GM12891 (cell line): Measurements from ENCODE around the gene ASPG.

Experiments used
- DNase-seq: peaks from one replicate; pipeline ENCODE4 v3.0.0; 2011; ENCODE audit warnings: low spot score; ENCODE audit not compliant: insufficient read length
- FAIRE-seq: peaks from 2 replicates; lab custom pipeline; 2011; peaks lifted over from hg19 to GRCh38; lab: Jason Lieb, UNC
- PAX5 ChIP-seq: IDR thresholded peaks from 2 replicates; pipeline ENCODE4 v1.6.1; 2011; ENCODE audit warnings: low read length, moderate library complexity, mild to moderate bottlenecking; ENCODE audit not compliant: insufficient read depth, severe bottlenecking
- POLR2A ChIP-seq: IDR thresholded peaks from 2 replicates; pipeline ENCODE4 v1.6.1; 2011; ENCODE audit warnings: low read depth, low read length, control low read depth
- POLR2AphosphoS5 ChIP-seq: IDR thresholded peaks from 2 replicates; pipeline ENCODE4 v1.6.1; 2011; ENCODE audit warnings: low read depth, low read length, control low read depth
- POU2F2 ChIP-seq: IDR thresholded peaks from 2 replicates; pipeline ENCODE4 v1.6.1; 2011; ENCODE audit warnings: low read depth, mild to moderate bottlenecking, control low read depth, low read length, moderate library complexity
- SPI1 ChIP-seq: IDR thresholded peaks from 2 replicates; pipeline ENCODE4 v1.6.1; 2011; ENCODE audit warnings: low read depth, low read length, control low read depth
- TAF1 ChIP-seq: IDR thresholded peaks from 2 replicates; pipeline ENCODE4 v1.6.1; 2011; ENCODE audit warnings: low read depth, low read length, control low read depth

ASPG gene

GRCh38 chr14:104141621-104142091 lies 56.2 kb downstream of the ASPG start:
- TF ChIP-seq POLR2A (no peak), POU2F2 (no peak), POLR2AphosphoS5 (no peak)
- FAIRE-seq = no peak
- DNase-seq = no peak

GRCh38 chr14:104142136-104142945 lies 56.8 kb downstream of the ASPG start:
- FAIRE-seq = no peak
- no peak for TF ChIP-seq SPI1
- no peak for TF ChIP-seq PAX5
- TF ChIP-seq POU2F2 = no peak
- TF ChIP-seq POLR2AphosphoS5 = no peak
- TF ChIP-seq TAF1 = no peak
- no peak for TF ChIP-seq POLR2A
- no peak for DNase-seq

GRCh38 chr14:104142946-104143470 lies 57.5 kb downstream of the ASPG start:
- no peak for TF ChIP-seq POU2F2
- TF ChIP-seq SPI1 = no peak
- FAIRE-seq (no peak), DNase-seq (no peak)

- FAIRE-seq = no peak
- DNase-seq = no peak
- TF ChIP-seq POLR2A (no peak), SPI1 (no peak), POLR2AphosphoS5 (no peak), PAX5 (no peak), TAF1 (no peak), POU2F2 (no peak)
Observed at GRCh38 chr14:104143521-104144452, 58.3 kb downstream of the ASPG start.

- FAIRE-seq (no peak), DNase-seq (no peak)
- no peak for TF ChIP-seq PAX5
- no peak for TF ChIP-seq TAF1
- no peak for TF ChIP-seq POLR2A
- no peak for TF ChIP-seq POLR2AphosphoS5
- TF ChIP-seq SPI1 = no peak
- no peak for TF ChIP-seq POU2F2
Observed at GRCh38 chr14:104144453-104144790, 58.9 kb downstream of the ASPG start.

- FAIRE-seq (no peak), DNase-seq (no peak)
- no peak for TF ChIP-seq POLR2AphosphoS5
- no peak for TF ChIP-seq POLR2A
- TF ChIP-seq PAX5 = no peak
- TF ChIP-seq SPI1 = no peak
Observed at GRCh38 chr14:104144911-104145825, 59.7 kb downstream of the ASPG start.

GRCh38 chr14:104145826-104146601 lies 60.5 kb downstream of the ASPG start:
- FAIRE-seq (no peak), DNase-seq (no peak)
- TF ChIP-seq POU2F2 = no peak
- TF ChIP-seq POLR2A = no peak
- TF ChIP-seq TAF1 = no peak
- TF ChIP-seq POLR2AphosphoS5 = no peak
- no peak for TF ChIP-seq PAX5
- TF ChIP-seq SPI1 = no peak

GRCh38 chr14:104146651-104147345 lies 61.3 kb downstream of the ASPG start:
- TF ChIP-seq SPI1 (no peak), POU2F2 (no peak), TAF1 (no peak), PAX5 (no peak), POLR2AphosphoS5 (no peak), POLR2A (no peak)
- FAIRE-seq (no peak), DNase-seq (no peak)
